Stimulated activated CD4-positive, alpha-beta T cell treated with anti-CD3 and anti-CD28 coated beads, Interleukin-2, amount 100 ng/mL, for 48 hours (primary cell): ENCODE data around the gene ANTXRL.
"Not testable (repeated sequence)": the region's sequence is repeated elsewhere in the genome, so short reads cannot be mapped to it uniquely, and the experiment has no call there.

ENCODE experiments used
- DNase-seq, 2 donors: peaks; one replicate each; pipeline ENCODE4 v3.0.0-alpha.2; 2020

ANTXRL gene

GRCh38 chr10:46286991-46287693 lies at the start of gene ANTXRL:
Gene ANTXRL, plus strand, starts transcription at chr10:46286997. Its CDS starts 266 bp downstream, at chr10:46287263.
- no peak for DNase-seq

DNA sequence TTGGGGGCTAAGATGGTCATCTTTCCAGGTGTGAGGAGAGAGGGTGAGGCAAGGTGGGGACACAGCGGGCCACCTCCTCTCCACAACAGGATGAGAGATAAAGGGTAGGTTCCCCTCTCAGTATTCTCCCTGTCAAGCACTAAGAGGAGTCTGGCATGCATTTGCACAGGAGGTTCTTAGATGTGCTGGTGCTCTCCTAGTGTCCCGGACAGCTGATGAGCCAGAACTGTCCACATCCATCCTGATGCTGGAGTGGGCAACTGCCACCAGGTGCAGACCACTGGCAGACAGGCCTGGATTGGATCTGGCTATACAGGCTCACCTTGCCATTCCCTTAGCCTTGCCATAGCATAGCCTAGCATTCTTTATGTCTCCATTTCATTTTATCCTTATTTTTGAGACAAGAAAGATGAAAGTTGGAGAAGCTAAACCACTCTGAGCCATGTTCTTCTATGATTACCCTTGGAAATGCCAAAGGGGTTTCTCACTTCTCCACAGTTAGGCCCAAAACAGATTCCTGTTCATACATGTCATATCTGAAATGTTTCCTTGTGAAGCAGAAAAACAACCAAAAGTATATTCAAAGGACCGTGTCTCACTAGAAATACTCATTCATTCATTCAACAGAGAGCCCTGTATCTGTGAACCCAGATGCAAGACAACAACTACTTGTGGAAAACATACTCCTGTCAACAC lies 48.8 kb upstream of the ANTXRL start:
- no peak for DNase-seq

- DNase-seq: no peak
These were observed 47.5 kb upstream of the ANTXRL start for GRCh38 chr10:46239247-46239646.

DNA sequence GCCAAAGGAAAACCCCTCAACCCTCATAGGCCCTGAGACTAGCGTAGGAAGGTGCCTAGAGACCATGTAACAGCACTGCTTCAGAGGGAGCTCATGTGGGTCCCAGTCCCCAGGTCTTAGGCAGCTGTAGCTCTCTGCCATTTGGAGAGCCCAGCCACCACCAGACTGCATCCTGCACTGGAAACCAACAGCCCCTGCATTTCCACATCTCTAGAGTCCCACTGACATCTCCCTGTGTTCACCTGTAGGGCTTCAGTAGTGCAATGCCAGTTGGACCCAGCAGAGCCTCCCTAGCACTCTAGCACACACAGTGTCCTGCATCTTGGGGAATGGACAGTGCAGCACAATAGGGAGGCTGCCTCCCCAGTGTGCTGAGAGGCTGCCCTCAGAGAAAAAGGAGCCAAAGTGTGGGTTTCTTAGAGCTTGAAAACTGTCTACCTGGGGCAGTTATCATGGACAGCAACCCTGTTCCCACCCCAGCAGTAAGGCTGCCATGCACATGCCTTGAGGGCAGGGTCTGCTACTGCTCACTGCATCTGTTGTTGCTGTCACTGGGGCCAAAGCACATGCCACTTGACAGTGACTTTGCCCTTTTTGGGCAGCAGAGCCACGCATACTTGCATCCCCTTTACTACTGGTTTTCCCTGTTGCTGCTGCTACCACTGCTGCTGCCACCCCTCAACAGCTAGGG lies 46.7 kb upstream of the ANTXRL start:
- DNase-seq: no peak

DNA sequence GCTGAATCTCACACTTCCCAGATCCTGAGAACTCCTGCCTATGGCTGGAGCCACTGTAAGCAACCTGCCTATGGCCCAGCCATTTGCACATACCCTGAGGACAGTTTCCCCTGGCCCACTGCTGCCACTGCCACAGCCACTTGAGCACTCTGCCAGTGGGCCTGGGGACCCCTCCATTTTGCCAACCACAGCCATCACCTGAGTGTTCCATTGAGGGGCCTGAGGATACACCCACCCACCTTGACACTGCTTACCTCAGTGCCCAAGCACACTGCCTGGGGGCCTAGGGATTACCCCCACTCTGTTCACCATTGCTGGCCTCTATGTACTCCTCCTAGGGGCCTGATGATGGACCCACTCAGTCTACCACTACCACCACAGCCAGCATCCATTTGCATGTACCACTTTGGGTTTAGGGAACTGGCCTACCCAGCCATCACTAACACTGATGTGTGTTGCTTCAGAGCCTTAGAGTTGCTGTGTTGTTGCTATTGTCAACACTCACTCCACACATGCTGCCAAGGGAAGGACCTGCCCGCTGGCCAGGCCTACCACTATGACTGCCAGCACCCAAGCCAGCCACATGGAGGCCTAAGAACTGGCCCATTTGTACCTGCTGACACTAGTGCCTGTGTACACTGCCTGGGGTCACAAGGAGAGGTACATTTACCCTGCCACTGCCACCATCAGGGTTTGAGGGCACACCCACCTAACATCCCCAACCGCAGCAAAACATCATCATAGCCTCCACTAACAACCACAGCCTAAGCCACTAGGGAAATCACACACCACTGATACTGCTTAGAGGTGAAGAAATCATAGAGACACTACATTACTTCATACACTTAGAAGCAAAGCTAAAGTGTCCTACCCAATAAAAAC lies 45.9 kb upstream of the ANTXRL start:
- no peak for DNase-seq

GRCh38 chr10:46245381-46245900 lies 41.4 kb upstream of the ANTXRL start:
- DNase-seq: no peak

DNA sequence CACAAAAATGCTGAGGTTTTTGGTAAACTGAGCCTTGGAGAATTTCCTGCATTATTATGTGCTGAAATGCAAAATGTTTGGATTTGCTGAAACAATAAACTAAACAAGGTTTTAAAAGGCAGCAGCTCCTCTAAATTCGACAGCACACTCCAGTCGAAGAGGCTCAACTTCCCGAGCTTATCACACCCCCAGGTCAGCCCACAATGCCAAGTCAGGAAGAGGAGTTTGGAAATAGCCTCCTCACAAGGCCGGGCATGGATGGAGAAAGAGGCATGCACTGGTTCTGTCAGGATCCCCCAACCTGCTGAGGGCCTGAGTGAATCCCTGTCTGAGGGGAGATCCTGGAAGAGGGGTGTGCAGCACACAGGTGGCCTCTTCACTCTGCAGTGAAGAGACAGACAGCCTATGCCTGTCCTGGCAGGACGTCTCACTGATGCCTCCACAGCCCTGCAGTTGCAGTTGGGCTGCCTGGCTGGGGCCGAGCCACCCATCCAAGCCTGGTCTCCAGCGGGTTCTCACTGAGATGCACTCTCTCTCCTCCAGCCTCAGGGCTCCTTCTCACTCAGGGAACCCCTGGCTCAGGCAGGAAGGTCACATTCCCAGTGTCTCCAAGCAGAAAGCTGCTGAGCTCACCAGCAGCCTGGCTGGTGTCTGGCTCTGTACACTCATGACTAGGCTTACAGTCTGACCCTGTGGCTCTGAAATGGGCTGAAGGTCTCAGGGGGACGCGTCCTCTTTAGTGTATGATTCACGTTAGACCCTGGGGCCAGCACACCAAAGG lies 40.2 kb upstream of the ANTXRL start:
- DNase-seq: not testable (repeated sequence)

GRCh38 chr10:46247181-46247475 lies 39.7 kb upstream of the ANTXRL start:
- no peak for DNase-seq

GRCh38 chr10:46247808-46248569 lies 38.8 kb upstream of the ANTXRL start:
- DNase-seq: no peak

DNA sequence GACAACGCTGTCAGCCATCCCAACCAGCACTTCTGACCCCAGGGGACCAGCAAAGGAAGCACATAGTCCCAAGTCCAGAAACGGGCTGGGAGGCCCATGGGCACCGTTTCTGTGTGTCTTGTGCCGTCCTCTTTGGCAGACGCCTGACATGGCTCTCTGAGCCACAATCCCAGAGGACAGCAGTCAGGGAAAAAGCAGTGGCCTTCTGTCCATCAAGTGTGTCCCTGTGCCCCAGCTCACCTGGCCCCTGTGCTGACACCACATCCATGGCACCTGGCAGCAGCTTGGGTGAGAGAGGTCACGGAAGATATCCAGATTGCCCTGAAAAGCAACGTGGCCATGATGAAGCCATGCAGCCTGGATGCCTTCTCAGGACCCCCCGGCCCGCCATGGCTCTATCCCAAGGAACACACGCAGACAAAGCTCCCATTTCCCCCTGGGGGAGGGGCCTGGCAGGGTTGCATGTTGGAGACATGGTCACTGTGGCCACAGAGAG lies 38.1 kb upstream of the ANTXRL start:
- DNase-seq: no peak

DNA sequence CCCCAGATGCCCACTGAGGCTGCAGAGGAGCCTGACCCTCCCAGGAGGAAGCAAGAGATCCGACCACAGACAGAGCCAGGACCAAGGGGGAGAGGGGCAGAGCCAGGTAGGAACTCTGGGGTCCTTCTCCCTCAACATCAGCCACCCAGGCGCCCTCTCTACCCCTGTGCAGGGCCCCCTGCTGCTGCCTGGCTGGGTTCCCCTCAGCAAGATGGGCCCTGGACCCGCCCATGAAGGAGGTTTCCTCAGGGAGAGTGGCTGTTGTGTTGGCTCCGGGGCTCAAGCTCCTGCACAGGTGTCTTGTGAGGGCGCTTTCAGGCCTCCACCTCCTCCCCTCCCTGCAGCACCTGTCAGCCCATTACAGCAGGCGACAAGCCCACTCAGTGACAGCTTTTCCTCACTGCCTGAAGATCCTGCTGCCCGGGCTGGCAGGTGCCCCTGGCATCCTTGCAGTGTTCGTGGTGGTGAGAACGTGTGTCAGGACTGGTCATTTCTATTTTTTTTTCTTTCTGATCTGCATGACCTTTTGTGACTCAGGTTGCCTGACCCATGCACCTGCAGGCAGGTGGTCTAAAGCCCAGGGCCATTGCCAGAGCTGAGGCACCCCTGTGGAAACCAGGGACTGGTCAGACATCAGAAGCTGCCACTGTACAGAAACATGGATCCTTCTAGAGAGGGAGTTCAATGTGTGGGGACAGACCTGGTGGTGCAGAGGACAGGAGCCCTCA lies 37.0 kb upstream of the ANTXRL start:
- not testable (repeated sequence) for DNase-seq

DNA sequence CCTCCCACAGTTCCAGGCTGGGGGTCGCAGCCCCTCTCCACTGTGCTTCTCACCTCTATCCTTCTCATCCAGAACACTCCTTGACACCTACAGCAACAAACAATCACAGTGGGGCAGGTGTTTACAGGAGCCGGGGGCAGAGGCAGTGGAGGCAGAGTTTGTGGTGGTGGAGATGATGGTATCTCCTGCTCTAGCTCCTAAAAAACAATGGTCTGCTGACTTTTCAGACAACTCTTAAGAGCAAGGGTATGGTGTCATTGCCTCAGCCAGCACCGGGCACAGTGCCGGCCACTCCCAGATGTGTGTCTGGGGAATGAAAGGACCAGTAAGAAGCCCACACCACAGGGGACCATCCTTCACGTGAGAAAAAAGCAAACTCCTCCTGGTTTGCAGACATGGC lies 36.3 kb upstream of the ANTXRL start:
- no peak for DNase-seq

DNA sequence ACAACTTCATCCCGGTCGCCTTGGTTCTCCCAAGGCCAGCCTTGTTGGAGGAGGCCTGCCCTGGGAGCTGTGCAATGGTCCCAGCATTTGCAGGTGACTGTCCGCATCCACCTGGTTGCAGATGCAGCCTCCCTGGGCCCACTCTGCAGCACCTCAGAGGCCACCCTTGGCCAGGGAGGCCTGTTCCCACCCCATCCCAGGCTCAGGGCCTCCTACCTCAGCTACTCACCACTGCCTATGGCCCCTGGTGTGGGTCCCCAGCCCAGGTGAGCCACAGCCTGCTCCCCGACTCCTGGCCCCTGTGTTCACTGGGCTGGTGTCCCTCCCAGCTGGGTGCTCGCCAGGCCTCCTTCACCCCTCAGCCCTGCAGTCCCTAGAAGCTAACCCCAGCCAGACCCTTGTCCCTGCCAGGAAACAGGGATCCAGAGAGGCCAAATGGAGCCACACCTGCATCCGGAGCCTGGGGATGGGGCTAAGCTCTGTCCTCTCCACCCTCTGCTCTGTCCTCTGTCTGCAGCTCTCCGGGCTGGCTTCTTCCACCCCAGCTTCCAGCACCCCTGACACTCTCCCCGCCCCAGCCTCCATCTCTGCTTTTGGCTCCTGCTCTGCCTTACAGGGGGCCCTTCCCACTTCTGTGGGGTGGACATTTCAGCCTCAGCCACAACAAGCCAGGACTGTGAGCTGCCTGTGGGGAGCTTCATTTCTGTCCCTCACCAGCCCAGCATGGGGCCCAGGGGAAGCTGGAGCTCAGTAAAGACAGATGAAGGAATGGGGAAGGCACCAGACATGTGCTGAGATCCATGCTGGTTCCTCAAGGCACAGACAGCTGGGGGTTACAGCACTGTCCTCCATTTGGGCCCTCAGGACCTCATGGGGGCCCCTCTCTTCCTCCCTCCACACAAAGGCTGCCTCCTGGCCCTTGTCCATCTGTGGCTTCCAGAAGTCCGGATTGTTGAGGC lies 35.6 kb upstream of the ANTXRL start:
- no peak for DNase-seq

GRCh38 chr10:46251857-46252847 lies 34.6 kb upstream of the ANTXRL start:
- no peak for DNase-seq

DNA sequence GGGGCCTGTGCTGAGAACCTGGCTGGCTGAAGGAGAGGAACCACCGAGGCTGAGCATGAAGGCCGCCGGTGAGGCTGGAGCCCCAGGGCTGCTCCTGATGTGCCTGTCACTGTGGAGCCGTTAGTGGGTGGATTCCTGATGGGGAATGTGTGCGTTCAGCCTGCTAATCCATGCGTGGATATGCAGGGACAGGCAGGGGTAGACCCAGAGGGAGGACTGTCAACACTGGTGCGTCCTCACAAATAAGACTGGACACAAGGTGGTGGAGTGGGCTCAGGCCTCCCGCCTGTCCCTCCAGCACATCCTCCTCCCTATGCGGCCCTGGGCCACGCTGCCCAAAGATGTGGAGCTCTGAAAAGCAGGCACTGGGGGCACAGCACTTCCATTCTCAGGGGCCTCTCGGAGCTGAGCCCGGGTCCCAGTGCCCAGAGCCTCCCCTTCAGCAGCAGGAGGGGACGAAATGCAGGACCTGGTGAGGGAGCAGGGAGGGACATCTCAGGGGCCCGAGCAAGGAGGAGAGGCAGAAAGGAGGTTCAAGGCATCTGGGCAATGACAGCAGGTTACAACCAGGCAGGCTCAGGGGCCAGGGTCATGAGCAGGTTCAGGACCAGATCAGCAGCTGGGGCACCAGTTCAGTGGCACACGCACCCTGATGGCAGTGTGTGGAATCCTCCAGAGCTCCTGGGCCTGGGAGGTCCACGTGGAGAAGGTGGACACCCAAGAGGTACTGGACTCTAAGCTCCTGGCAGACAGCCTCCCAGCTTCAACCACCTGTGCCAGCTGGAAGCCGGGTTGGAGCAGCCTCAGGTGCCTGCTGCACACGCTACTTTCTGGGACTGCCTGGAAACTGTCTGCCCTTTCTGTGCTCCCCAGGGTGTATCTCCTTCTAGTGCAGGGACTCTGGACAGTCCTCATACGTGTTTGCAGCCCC lies 33.5 kb upstream of the ANTXRL start:
- no peak for DNase-seq

GRCh38 chr10:46254007-46254383 lies 32.8 kb upstream of the ANTXRL start:
- DNase-seq: no peak

DNA sequence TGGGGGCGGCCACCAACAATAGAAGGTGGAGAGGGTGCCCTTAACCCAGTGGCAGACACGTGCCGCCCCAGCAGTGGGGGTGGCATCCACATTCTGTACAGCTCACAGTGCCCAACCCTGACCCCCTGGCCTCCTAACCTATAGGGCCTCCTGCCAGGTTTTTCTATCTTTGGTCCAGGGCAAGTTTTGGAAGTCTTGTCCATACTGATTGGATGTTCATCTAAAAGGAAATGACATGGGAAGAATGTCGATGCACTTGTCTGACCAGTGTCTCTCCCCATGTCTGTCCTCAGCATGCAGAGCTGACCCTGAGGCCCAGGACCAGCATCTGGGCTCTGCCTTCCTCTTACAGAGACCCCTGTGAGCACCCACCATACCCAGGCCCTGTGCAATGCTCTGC lies 32.3 kb upstream of the ANTXRL start:
- no peak for DNase-seq
